ENCODE results near the gene CIRBP.
A peak's percentile ranks its signal among the peaks of the same experiment; 100 is the strongest.
"Not testable (repeated sequence)": the region's sequence is repeated elsewhere in the genome, so short reads cannot be mapped to it uniquely, and the experiment has no call there.

Gene CIRBP

DNA sequence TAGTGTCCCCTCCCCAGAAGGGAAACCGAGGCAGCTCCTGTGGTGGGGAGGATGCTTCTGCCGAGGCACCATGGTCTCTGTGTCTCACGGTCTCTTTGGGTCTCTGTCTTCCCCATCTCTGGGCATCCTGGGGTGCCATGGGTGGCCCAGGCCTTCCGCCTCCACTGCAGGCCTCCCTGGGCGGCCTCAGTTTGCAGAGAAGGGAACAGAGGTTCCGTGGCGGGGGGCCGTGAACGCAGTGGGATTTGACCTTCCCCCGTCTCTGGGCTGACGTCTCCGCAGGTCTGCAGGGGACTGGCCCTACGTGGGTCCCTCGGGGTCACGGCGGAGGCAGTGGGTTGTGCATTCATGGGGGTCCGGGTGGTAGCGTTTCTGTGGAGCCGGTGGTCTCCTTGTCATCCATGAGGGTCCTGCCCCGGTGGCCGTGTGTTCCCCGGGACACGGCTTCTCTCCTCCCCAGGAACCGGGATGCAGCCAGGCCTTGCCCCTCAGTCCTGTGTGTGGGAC is 21.1 kb downstream of the CIRBP start:
- no peak for DNase-seq (ENCODE audit: low read depth in 4 of 4, low spot score in 1 of 4)

DNA sequence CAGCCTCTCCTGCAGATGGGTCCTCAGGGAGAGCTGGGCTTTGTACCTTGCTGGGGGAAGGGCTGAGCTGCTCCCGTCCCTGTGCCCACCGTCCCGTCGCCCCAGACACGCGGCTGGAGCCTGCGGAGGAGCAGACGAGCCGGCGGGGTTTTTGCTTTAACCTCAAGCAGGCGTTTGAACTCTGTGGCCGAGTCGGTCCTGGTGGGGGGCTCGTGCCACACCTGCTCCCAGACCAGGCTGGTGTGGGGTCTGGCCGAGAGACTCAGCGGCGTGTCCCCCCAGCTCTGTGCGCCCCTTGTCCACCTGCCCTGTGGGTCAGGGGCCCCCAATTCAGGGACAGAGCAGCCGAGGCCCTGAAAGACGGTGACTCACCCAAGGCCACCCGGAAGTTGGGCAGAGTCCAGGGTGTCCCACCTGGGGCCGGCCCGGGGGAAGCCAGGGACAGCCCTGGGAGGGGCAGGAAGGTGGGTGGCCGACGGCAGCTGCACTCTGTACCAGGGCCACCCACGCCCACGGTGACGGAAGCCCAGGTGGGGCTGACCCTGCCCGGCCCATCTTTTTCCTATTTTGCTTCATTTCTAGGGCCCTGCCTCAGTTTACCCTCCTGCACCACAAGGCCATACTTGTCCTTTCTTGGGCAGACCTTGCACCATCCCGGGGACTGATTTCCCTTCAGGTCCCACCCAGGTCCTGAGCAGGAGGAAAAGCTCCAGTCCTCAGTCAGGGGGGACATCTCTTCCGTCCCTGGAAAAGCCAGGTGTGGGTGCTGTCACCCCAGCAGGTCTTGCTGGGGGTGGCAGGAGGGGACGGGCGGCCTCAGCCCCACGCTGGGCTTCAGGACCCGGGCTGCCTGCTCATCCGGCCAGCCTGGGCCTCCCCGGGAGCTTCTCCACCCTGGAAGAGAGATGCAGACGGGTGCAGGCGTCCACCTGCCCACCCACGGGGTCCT is 21.8 kb downstream of the CIRBP start:
- no peak for DNase-seq (ENCODE audit: low read depth in 4 of 4, low spot score in 1 of 4)

DNA sequence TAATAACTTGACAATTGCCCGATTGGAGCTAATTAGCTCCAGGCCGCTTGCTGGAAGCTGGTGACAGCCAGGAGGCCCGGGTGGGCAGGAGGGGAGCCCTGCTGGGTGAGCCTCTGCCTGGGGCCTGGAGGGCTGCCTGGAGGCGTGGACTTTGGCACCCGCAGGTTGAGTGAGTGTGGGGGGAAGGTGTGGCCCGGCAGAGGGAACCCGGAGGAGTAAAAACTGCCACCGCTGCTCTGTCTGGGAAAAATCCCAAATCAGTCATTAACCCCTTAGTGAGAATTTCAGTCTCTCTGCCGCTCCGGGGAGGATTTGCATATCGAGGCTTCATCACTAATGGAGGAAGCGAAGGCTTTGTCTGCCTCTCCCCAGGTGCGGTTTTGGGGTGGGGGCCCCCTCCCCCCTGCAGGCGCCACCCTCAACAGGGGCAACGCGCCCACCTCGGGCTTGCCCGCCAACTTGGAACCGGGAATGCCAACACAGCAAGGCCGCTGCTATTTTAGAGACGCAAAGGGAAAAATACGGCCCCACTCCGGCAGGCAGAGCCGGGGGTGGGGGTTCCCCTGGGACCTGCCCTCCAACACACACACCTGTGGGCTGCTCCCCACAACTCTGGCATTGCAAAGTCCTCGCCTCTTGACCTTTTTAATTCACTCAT is 22.8 kb downstream of the CIRBP start:
- no peak for DNase-seq (ENCODE audit: low read depth in 4 of 4, low spot score in 1 of 4)

DNA sequence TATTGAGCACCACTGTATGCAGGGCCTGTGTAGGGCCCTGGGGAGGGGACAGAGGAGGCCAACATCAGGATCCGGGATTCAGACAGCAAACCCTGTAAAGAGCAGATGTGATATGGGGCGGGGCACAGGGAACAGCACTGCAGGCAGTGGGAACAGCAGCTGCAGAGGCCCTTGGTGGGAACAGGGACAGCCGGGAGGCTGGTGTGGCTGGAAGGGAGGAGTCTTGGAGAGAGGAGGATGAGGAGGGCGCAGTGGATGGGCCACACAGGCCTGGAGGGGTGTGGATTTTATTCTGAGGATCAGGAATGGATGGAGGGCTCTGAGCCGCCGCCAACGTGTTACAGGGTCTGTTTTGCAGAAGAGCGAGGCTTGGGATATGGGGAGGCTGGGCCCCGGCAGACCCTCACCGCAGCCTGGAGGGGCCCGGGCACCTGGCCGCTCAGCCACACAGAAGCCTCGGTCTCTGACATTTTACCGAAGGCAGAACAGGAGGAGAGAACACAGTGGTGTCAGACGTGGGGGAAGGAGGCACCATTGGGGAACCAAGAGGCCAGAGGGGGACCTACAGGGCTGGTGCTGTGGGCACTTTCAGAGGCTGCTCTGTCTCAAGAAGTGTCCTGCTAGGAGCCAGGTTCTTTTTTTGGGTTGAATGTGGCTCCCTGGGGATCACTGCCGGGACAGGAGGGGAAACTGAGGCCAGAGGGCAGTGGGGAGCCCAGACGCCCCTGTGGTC is 23.5 kb downstream of the CIRBP start:
- no peak for DNase-seq (ENCODE audit: low read depth in 4 of 4, low spot score in 1 of 4)

DNA sequence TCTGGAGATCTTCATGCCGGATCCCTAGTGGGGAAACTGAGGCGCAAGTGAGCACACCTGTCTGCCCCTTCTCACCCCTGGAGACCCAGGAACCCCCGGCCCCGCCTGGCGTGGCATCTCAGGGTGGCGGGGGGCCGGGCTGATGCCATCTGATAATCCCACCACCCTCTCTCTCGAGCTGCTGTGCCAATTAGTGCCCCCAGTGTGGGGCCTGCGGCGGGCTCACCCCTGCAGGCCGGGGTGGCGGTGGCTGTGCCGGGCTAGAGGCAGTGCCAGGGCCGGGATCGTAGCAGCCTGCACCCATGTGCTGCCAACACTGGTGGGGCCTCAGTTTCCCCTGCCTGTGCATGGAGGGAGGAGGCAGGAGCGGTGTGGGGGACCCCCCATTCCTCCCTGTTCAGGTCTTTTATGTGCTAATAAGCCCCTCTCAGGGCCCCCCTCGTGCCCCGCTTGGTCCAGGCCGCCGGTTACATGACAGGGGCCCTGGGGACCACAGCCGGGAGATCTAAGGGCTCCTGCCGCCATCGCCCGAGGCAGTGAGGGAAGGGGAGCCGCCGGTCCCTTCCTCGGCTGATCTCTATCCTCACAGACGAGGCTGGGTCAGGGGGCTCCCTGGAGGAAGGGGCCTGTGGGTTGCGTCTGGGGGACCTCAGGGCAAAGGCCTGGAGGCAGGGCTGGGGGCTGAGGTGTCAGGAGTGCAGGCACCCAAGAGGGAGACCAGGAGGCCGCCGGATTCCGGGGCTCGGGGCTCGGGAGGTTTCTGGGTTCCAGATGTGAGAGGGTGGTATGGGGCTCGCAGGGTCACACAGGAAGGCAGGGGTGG is 24.9 kb downstream of the CIRBP start:
- no peak for DNase-seq (ENCODE audit: low read depth in 4 of 4, low spot score in 1 of 4)

DNA sequence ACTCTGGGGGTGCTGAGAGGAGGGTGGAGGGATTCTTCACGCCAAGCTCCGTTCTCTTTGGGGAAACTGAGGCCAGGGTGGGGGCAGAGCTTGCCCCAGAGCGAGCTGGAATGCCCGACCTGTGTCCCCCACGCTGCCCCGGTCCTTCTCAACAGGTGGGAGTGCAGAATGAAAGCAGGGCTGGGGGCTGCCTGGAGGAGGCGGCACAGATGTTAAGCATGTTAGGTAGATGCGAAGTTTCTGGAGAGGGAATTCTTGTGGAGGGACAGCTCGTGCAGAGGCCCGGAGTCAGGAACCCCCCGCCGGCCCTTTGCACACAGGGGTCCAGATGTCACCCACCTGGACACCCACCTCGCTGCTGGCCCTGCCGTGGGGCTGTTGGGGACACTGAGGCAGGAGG is 25.6 kb downstream of the CIRBP start:
- DNase-seq (ENCODE audit: low read depth in 4 of 4, low spot score in 1 of 4) = no peak

DNA sequence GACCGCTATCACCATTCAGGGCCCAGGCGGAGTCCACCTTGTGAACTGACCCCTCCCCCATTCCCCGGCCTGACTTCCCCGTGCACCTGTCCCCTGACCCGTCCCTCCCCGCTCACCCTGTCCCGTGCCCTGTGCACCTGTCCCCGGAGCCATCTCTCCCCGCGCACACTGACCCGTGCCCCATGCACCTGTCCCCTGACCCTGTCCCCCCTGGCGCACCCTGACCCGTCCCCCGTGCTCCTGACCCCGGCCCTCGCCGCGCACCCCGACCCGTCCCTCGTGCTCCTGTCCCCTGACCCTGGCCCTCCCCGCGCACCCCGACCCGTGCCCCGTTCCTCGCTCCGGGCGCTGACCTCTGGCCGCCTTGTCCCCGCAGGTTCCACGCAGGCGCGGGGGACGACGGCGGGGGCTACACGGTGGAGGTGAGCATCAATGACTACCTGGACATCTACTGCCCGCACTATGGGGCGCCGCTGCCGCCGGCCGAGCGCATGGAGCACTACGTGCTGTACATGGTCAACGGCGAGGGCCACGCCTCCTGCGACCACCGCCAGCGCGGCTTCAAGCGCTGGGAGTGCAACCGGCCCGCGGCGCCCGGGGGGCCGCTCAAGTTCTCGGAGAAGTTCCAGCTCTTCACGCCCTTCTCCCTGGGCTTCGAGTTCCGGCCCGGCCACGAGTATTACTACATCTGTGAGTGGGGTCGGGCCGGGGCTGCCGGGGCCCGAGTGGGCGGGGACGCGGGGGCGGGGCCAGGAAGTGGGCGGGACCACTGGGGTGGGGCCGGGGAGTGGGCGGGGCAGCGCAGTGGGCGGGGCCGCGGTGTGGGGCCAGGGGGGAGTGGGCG is 26.3 kb downstream of the CIRBP start:
- peak in 1 of 4 experiments; percentile 30 for DNase-seq (ENCODE audit: low read depth in 4 of 4, low spot score in 1 of 4)

DNA sequence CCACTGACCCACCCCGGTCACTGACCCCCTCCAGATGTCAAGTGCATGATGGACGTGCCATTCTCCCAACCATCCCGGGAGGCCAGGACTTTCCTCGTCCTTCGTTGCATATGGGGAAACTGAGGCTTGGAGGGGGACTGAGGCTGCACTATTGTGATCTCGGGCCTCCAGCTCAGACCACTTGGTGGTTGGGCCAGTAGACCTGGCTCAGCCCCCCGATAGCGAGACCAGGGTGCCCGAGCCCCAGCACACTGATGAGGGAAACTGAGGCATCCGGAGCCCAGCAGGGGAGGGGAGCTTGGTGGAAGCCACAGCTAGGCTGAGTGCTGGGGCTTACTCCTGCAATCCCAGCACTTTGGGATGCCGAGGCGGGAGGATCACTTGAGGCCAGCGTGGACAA is 26.9 kb downstream of the CIRBP start:
- DNase-seq (ENCODE audit: low read depth in 4 of 4, low spot score in 1 of 4) = no peak

DNA sequence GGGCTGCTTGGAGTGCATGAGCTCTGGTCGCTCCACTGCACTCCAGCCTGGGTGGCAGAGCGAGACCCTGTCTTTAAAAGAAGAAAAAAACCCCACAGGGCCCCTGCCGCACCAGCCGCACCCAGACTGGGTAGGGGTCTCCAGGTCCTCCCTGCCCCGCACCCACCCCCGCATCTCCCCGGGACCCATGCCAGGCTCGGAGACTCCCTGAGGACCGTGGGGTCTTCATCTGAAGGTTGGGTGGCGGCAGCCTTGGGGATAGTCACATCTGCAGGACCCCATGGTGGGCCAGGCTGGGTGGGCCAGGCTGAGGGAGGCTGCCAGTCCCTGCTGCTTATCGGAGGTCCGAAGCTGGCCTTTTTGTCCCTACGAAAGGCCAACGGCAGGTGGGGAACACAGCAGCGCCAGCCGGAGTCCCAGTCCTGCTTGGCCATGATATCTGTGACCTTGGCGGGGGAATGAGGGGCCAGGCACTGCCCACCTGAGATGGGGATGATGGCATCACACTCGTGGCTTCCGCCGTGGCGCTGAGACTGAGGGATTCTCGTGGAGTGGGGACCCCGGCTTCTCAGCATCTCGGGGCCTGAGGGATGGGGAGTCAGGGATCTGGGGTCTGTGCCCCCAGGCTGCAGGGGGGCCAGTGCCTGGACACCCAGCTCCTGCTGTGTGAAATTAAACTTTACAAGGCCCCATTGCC is 27.6 kb downstream of the CIRBP start:
- DNase-seq (ENCODE audit: low read depth in 4 of 4, low spot score in 1 of 4) = no peak

DNA sequence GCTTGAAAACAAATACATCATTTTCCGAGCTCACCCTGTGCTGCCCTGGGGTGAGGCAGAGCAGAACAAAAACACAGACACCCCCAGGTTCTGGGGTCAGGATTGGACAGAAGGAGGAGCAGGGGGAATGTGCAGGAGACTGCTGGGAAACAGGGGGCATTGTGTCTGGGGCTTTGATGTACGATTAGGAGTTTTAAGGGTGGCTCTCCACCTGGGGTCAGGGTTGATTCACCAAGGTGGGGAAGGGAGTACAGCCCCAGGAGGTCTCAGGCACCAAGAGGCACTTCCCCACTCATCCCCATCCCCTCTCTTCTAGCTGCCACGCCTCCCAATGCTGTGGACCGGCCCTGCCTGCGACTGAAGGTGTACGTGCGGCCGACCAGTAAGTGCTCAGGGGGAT is 29.1 kb downstream of the CIRBP start:
- no peak for DNase-seq (ENCODE audit: low read depth in 4 of 4, low spot score in 1 of 4)

DNA sequence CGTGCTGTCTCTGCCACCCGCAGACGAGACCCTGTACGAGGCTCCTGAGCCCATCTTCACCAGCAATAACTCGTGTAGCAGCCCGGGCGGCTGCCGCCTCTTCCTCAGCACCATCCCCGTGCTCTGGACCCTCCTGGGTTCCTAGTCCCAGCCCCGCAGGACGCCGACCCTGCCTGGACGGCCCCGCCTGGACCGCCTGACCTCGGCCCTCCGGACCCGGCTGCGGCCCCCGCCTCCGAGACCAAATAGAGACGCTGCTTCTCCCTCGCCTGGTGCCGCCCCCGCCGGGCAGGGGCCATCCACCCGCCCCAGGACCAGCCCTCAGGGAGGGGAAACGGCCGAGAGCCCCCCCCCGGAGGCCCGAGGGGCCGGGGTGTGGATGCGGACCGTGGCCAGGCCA is 30.7 kb downstream of the CIRBP start:
- DNase-seq (ENCODE audit: low read depth in 4 of 4, low spot score in 1 of 4) = no peak

DNA sequence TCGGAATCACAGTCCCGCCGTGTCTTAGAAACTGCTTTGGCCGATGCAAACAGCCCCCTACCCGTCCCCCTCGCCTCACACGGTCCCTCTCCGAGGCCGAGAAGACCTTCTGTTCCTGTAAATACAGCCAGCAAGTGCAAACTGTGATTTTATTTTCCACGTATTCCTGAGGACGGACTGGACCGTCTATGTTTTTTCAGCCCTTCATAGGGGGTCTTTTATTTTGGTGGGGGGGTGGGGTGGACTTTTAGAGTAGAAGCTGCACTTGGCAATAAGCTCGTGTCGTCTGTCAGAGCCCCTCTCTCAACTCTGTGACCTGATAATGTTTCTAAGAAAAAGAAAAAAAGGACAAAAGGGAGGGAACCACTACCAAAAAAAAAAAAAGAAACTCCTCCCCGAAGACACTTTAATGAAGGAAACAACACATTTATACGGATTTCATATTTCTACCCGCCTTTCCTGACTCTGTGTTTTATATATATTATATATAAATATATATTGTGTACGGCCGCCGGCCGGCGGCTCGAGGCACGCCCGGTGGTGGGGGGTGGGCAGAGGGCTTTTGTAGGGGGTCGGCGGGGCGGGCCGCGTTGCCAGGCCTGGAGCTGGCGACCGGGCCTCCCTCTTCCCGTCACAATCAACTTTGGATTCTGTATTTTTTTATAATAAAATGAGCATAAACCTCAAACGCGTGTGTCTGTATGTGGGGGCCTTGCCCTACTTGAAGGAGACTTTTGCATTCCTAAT is 31.8 kb downstream of the CIRBP start:
- no peak for DNase-seq (ENCODE audit: low read depth in 4 of 4, low spot score in 1 of 4)

DNA sequence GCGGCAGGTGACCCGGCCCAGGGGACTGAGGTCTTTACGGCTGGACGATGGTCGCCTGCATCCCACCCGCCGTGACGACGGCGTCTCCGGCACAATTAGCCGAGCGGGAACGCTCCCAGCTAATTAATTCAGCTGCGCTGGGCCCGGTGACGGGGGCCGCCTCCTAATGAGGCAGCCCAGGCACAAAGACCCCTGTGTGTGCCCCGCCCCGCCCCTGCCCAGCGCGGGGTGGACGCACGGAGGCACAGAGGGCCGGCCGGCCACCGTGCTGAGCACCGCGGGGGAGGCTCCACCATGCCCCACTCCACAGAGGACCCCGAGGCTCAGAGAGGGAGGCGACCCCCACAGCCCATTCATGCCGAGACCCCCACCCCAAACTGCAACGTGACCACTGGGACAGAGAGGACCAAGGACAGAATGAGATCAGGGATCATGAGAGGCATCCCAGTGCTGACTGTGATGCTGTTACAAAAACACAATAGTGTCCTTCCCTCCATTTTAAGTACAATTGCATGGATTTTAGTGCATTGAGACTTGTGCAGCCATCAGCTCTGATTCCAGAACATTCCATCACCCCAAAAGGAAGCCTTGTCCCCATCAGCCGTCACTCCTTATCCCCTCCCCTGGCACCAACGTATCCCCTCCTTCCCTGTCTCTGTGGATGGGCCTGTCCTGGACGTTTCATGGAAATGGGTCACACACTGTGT is 33.6 kb downstream of the CIRBP start:
- no peak for DNase-seq (ENCODE audit: low read depth in 4 of 4, low spot score in 1 of 4)

DNA sequence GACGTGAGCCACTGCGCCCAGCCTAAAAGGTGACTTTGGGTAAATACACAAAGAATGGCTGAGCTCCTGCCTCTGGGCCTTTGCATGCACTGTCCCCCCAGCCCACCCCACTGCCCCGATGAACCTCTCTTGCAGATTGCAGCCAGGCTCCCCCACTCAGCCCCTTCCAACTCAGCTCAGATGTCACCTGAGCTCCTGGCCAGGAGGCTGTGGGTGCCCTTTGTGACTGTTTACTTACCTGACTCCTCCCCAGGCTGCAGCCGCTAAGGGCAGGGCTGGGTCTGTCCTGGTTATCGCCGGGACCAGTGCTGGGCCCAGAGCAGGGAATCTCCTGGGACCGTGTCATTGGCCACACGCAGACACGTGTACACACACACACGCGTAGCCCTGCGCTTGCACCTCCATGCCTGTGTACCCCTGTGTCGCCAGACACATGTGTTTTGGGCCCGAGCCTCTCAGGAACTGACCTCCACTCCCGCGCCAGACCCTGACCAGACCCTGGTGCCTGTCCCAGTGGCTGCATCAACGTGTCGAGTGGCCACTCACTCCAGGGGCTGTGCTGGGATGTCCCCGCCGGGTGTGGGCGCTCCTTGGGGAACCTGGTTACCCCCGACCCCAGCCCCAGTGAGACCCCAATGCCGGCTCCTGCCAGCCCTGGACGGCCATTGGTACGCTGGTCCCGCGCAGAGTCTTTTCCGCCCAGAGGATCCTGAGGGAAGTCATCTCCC is 35.2 kb downstream of the CIRBP start:
- DNase-seq (ENCODE audit: low read depth in 4 of 4, low spot score in 1 of 4) = no peak

DNA sequence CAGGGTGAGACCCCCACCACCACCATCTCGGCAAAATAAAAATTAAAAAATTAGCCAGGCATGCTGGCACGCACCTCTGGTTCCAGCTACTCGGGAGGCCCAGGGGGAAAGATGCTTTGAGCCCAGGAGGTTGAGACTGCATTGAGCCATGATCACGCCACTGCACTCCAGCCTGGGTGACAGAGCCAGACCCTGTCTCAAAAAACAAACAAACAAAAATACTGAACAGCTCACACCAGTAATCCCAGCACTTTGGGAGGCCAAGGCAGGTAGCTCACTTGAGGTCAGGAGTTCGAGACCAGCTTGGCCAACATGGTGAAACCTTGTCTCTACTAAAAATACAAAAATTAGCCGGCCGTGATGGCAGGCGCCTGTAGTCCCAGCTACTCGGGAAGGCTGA is 36.2 kb downstream of the CIRBP start:
- DNase-seq (ENCODE audit: low read depth in 4 of 4, low spot score in 1 of 4) = not testable (repeated sequence)

DNA sequence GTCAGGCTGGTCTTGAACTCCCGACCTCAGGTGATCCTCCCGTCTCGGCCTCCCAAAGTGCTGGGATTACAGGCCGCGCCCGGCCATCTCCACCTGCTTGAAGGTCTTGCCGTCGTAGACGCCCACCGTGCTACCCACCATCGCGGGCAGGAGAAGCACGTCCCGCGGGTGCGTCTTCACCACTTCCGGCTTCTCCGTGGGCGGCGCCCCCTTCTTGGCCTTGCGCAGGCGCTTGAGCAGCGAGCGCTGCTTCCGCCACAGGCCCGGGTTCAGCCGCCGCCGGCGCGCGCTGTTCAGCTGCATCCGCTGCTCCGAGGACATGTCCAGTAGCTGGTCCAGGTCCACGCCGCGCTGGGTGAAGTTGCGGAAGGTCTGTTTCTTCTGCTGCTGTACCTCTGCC is 38.2 kb downstream of the CIRBP start:
- no peak for DNase-seq (ENCODE audit: low read depth in 4 of 4, low spot score in 1 of 4)

DNA sequence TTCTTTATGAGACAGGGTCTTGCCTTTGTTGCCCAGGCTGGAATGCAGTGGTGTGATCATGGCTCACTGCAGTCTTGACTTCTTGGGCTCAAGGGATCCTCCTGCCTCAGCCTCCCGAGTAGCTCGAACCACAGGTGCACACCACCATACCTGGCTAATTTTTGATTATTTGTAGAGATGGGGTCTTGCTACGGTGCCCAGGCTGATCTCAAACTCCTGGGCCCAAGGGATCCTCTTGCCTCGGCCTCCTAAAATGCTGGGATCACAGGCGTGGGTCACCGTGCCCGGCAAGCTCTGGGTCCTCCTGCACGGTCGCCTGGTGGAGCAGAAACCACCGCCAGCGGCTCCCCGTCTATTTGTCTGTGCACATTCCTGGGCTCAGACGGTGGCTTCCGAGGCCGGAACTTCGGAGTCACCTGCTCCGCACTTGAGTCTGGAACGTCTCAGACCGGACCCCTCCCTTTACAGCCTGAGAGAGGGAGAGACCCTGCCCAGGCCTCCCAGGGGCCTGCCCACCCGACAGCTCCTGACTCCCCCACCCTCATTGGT is 38.7 kb downstream of the CIRBP start:
- DNase-seq (ENCODE audit: low read depth in 4 of 4, low spot score in 1 of 4) = no peak
